ENCODE results near the gene PSTPIP1.

PSTPIP1 gene

GRCh38 chr15:77042955-77043920, 48.3 kb downstream of the PSTPIP1 start:
- no peak for DNase-seq (ENCODE audit: low spot score)

GRCh38 chr15:77044228-77045042, 49.5 kb downstream of the PSTPIP1 start:
- no peak for DNase-seq (ENCODE audit: low spot score)

- no peak for DNase-seq (ENCODE audit: low spot score)
Measured at GRCh38 chr15:77045985-77046384, 51.1 kb downstream of the PSTPIP1 start.

GRCh38 chr15:77046704-77047412, 51.9 kb downstream of the PSTPIP1 start:
- DNase-seq (ENCODE audit: low spot score) = no peak

DNA sequence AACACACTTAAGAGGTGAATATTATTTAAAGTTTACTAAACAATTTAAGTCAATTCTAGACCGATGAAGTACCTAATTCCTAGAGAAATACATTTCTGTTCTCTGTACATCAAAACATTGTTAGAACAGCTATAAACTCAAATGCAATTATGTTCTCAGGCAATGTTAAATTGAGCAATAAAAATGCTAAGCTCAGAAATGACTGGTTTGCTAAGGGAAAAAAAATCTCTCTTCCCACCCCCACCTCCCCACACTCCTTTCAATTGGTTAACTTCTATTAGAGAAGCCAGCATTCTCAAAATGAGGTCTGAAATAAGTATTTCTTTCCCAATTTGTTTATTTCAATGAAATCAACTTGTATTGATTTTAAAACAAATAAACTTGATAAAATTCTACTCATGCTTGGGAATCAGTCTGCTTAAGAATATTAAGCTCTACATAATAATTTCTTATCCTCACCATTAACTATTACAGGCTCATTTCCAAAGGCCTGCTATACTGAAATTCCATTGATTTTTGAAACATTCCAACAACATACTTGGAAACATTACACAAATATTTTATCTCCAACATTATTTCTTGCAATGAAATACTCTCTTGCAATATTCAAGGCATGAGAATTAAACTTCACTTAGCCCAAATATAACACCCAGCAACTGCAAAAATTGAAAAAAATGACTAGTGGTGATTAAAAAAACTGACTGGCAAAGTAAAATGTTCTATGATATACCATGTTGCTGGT, 53.4 kb downstream of the PSTPIP1 start:
- no peak for DNase-seq (ENCODE audit: low spot score)

GRCh38 chr15:77052556-77052955, 57.6 kb downstream of the PSTPIP1 start:
- DNase-seq (ENCODE audit: low spot score) = no peak

DNA sequence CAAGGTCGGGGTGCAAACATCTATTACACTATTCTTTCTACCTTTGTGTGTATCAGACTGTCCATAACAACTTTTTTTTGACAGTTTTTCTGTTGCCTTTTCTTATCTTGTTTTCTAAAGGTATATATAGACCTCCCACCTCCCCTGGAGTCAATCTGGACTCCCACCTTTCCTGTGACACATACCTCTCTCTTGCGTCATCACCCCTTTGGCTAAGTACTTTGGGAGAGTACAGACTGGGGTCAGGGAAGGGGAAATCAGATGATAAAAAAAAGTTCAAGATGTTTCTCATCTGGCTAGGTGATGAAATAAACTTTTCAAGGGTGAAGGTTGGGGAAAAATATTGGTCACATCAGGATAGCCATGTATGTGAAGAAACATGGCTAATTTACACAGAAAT, 58.8 kb downstream of the PSTPIP1 start:
- no peak for DNase-seq (ENCODE audit: low spot score)

GRCh38 chr15:77057072-77057471, 62.1 kb downstream of the PSTPIP1 start:
- no peak for DNase-seq (ENCODE audit: low spot score)

GRCh38 chr15:77057685-77058084, 62.8 kb downstream of the PSTPIP1 start:
- no peak for DNase-seq (ENCODE audit: low spot score)

- DNase-seq (ENCODE audit: low spot score) = no peak
Measured at GRCh38 chr15:77058468-77058867, 63.5 kb downstream of the PSTPIP1 start.

GRCh38 chr15:77059786-77060361, 64.9 kb downstream of the PSTPIP1 start:
- no peak for DNase-seq (ENCODE audit: low spot score)

DNA sequence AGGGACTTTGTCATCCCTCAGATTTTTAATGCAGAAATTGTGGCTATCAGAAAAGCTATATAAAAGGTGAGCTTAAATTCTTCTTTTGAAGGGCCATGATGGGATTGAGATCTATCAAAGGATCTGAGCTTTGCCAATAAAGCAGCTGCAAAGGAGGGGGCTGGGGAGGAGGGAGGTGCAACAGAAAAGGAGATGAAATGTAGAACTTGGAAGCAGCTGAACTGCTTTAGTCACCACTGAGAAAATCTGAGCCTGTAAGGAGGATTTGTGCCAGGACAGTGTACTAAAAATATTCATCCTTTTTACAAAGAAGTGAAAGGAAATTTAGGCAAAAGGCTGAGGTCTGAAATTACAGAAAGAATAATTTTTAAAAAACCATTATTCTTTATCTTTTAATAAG, 65.6 kb downstream of the PSTPIP1 start:
- DNase-seq (ENCODE audit: low spot score) = no peak

GRCh38 chr15:77063249-77063648, 68.3 kb downstream of the PSTPIP1 start:
- DNase-seq (ENCODE audit: low spot score) = no peak

DNA sequence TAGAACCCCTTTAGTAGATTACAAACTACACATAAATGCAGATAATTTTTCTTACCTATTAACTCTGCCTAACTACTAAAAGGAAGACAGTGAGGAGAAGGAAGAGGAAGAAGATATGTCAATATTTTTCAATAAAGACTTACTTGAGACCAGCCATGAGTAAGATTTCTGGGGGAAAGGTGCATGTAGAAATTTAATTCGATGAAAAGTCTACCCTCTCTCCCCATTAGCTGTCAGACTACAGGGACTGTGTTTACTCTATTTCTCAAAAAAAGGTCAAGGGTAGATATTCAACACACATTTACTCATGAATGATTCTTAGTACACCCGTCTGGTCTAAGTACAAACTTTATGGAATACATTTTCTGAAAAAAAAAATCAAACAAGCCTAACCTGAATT, 69.1 kb downstream of the PSTPIP1 start:
- no peak for DNase-seq (ENCODE audit: low spot score)

- DNase-seq (ENCODE audit: low spot score) = peak; percentile 24
Measured at GRCh38 chr15:77064539-77065308, 69.8 kb downstream of the PSTPIP1 start.

DNA sequence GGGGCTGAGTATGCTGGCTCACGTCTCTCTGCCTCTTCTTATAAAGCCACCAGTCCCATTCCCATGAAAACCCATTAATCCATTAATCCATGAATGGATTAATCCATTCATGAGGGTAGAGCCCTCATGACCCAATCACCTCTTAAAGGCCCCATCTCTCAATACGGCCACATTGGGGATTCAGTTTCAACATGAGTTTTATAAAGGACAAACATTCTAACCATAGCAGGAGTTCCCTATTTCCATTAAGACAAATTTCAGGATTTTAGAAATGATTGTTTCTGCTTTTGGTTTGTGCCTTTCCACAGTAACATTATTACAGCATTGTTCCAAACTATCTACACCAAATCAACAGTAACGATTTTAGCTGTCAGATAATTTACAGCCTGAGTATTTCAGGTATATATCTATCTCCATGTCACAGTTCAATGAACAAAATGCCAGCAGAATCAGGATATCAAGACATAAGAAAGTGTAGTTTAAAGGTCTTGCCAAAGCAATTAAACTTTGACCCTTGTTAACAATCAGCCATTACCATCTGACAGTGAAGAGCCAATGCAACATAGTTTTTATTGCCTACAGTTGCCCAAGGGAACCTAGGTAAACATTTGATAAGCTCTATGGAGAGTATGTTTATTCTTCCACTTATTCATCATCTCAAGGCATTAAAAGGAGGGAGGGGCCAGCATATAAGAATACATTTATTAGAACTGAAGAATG, 72.2 kb downstream of the PSTPIP1 start:
- DNase-seq (ENCODE audit: low spot score) = peak; percentile 94

DNA sequence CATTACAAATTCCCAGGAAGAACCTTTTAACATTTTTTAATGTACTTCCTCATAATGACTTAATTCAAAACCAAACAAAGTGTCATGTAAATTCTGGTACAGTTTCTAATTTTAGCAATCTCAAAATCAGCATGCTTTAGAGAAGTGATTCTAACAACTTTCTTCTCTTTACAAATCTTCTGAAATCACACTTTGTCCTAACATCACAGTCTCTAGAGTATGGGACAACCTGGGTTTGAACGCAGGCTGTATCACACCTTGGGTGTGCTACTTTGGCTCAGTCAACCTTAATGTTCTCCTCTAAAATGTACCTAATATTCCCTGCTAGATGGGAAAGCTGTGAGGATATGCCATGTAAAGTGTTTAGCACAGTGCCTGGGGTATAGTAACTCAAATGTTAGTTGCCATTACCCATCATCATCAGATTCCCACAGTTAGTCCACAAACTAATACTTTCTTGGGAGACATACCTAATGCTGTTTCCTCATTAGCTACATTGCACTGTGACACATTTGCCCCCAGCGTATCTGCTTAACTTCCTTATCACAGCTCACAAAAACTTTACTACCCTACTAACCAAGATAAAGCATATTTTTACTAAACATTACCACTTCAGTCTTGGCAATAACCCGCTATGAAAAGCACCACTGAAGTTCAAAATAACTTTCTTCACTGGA, 72.9 kb downstream of the PSTPIP1 start:
- DNase-seq (ENCODE audit: low spot score) = peak; percentile 62

GRCh38 chr15:77068633-77069032, 73.7 kb downstream of the PSTPIP1 start:
- DNase-seq (ENCODE audit: low spot score) = no peak

DNA sequence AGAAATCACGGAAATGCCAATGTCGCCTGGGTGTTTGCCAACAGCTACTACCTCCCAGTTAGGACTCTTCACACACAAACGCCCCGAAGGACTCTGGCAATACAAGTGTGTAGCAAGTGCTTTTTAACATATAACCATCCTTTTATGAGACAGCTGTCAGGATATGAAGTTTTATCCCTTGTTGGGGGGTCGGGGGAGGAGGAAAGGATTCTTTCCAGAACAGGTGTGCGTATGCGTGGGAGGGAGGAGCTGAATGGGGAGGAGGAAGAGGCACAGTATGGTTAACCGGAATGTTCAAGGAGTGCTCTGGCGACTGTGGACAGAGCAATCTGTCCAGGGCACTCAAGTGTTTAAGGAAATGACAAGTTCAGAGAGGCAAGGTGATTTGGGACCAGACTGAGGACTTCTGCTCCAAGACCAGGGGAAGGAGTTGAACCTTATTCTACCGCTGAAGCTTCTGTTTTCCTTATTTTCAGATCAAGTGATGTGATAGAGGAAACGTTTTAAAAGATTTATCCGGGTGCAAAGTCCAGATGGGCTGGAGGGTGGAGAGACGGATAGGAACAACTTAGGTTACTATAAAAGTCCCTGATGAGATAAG, 74.7 kb downstream of the PSTPIP1 start:
- peak; percentile 77 for DNase-seq (ENCODE audit: low spot score)
